GM12801 (cell line): ENCODE data around the gene CUBN.

Experiments
- TF ChIP-seq, protein P1 (sequence below): IDR thresholded peaks from one replicate; pipeline ENCODE4 v1.5.1; 2011; ENCODE audit warnings: control low read depth; ENCODE audit not compliant: insufficient read length; ENCODE audit errors: extremely low read depth

CUBN gene

DNA sequence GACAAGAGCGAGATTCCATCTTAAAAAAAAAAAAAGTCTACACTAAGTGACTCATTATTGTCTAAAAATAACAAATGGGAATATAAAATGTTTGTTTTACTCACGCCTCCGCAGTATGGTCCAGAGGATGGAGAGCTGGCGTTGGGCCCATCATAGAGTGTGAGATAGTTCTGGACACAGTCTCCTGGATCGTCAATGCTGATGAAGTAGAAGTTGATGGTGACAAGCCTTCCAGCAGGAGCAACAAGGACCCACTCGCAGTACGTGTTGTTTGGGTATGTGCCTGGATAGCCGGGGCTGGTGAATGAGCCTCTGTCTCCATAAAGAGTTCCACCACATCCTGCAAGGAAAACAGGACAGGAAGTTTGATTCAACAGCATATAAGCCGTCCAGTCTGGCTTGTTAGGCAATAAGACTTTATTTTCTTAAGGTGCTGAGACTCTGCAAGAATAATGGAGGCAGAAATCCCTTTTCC, 300.9 kb downstream of the CUBN start:
- TF ChIP-seq, protein P1, sequence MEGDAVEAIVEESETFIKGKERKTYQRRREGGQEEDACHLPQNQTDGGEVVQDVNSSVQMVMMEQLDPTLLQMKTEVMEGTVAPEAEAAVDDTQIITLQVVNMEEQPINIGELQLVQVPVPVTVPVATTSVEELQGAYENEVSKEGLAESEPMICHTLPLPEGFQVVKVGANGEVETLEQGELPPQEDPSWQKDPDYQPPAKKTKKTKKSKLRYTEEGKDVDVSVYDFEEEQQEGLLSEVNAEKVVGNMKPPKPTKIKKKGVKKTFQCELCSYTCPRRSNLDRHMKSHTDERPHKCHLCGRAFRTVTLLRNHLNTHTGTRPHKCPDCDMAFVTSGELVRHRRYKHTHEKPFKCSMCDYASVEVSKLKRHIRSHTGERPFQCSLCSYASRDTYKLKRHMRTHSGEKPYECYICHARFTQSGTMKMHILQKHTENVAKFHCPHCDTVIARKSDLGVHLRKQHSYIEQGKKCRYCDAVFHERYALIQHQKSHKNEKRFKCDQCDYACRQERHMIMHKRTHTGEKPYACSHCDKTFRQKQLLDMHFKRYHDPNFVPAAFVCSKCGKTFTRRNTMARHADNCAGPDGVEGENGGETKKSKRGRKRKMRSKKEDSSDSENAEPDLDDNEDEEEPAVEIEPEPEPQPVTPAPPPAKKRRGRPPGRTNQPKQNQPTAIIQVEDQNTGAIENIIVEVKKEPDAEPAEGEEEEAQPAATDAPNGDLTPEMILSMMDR = no peak

DNA sequence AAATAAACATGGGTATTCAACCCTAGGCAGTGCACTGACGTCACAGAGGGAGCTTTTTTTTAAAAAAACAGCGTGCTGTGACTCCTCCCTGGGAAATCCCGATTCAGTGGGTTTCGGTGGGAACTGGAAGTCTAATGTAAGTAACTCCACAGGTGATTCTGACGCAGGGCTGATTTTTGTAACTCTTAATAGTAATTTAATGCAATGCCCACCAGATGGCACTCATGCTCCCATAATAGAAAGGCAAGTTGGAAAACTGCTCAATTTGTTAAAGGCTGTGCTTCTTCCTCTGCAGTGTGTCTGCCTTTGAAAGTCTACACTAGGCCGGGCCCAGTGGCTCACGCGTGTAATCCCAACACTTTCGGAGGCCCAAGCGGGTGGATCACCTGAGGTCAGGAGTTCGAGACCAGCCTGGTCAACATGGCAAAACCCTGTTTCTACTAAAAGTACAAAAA, 301.5 kb downstream of the CUBN start:
- TF ChIP-seq, protein P1 = no peak

DNA sequence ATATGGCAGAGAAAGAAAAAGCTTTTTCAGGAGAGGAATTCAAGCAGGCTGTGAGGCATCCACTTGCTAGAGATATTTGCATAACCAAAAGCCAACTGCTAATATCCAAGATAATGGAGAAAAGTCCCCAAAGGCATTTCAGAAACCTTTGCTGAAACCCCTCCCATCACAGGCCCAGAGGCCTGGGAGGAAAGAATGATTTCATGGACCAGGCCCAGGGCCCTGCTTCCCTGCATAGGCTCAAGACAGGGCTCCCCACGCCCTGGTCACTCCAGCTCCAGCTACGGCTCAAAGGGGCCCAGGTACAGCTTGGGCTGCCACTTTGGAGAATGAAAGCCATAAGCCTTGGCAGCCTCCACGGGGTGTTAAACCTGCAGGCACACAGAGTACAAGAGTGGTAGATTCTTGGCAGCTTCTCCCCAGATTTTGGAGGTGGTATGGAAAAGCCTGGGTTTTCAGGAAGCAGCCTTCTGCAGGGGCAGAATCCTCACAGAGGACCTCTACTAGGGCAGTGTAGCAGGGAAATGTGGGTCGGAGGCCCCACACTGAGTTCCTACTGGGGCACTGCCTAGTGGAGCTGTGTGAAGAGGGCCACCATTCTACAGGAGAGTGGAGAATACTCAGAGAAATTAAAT, 306.8 kb downstream of the CUBN start:
- TF ChIP-seq, protein P1 = no peak

DNA sequence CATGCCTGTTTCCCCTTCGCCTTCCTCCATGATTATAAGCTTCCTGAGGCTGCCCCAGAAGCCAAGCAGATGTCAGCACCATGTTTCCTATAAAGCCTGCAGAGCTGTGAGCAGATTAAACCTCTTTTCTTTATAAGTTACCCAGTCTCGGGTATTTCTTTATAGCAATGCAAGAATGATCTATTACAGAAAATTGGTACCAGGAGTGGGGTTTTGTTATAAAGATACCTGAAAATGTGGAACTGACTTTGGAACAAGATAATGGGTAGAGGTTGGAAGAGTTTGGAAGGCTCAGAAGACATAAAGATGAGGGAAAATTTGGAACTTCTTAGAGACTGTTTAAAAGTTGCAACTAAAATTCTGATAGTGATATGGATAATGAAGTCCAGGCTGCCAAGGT, 307.6 kb downstream of the CUBN start:
- TF ChIP-seq, protein P1 = no peak

DNA sequence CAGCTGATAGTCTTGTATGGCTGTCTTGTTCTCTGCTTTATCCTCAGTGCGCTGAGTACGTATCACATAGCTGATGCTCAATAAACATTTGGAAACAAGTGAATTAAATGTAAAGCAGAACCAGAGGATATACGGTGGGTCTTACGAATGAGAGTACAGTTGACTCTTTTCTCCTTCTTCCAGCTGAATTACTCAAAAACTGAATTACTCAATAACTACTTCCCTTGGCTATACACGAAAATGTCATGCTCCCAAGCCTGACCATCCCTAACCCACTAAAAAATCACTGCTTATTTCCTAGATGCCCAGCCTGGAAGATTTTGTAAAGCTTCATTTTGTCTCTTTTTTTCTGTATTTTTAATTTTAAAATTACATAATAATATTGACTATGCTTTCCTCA, 309.2 kb downstream of the CUBN start:
- TF ChIP-seq, protein P1 = no peak

DNA sequence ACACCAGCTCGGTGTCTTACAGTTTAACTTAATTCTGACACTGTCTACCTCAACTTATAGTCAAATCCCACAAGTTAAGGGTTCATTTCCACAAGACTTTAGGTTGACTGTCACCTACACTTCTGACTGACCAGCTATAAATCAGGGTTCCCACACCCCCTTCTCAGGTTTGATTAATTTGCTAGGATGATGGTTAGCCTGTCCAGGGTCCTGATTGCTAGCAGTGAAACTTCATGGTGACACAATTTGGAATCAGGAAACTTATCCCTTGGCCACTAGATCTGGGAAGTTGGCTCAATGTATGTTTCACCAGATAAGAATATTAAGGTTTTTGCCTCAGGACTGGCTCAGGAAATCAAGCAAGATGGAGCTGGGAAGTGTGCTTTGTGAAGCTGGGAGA, 309.6 kb downstream of the CUBN start:
- TF ChIP-seq, protein P1 = no peak

DNA sequence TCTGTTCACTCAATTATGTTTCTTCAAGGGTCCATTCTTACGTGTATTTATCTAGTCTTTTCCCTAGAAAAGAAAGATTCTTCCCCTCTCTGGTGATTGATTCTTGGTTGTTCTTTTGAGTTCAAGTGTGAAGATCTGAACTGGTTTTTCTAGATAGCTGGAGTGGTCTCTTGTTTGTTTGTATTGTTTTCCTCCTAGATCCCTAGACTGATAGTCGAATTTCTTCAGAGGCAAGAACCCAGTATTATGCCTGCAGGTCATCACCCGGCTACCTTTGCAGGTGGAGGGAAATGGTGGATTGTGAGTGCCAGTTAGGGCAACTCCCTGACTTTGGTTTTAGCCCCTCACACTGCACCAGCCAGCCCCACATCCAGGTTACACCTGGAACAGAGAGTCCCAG, 310.2 kb downstream of the CUBN start:
- TF ChIP-seq, protein P1 = no peak
